Lower leg skin (tissue), 3 donors: ENCODE measurements around the gene DOC2A.

Experiments used
- POLR2A ChIP-seq, 2 donors: fragments of 450-650 bp; IDR thresholded peaks; one replicate each; pipeline ENCODE4 v1.6.1; 2016 to 2017; ENCODE audit warnings: antibody characterized with exemption in 2 of 2, mild to moderate bottlenecking in 1 of 2, moderate library complexity in 1 of 2
- TF ChIP-seq, protein P1 (sequence below), 3 donors: fragments of 450-650 bp; IDR thresholded peaks; one replicate each; pipeline ENCODE4 v1.5.1; 2016; ENCODE audit warnings: antibody characterized with exemption in 3 of 3, mild to moderate bottlenecking in 3 of 3, moderate library complexity in 2 of 3

- TF ChIP-seq, protein P1, sequence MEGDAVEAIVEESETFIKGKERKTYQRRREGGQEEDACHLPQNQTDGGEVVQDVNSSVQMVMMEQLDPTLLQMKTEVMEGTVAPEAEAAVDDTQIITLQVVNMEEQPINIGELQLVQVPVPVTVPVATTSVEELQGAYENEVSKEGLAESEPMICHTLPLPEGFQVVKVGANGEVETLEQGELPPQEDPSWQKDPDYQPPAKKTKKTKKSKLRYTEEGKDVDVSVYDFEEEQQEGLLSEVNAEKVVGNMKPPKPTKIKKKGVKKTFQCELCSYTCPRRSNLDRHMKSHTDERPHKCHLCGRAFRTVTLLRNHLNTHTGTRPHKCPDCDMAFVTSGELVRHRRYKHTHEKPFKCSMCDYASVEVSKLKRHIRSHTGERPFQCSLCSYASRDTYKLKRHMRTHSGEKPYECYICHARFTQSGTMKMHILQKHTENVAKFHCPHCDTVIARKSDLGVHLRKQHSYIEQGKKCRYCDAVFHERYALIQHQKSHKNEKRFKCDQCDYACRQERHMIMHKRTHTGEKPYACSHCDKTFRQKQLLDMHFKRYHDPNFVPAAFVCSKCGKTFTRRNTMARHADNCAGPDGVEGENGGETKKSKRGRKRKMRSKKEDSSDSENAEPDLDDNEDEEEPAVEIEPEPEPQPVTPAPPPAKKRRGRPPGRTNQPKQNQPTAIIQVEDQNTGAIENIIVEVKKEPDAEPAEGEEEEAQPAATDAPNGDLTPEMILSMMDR (IDR thresholded peaks at IDR 0.05): no peak
- TF ChIP-seq POLR2A (IDR thresholded peaks at IDR 0.05): no peak
Measured at GRCh38 chr16:29994600-29995323, 16.1 kb downstream of the DOC2A start.
